IMR-90 (cell line): ENCODE measurements around the gene ALAD. TPM values are rescaled to one million over a fixed set of nuclear protein-coding genes. Genes with fewer than 3 reads are reported as not detected.

Source experiments
- ATAC-seq: fragments of 200-7000 bp; cut with Tn5 transposase; 2 replicates; pipeline ENCODE4 v1.9.1; 2020; ENCODE audit warnings: low read depth, mild to moderate bottlenecking, moderate library complexity
- BruUV-seq: library from RNA; stranded (reverse); fragments of 400-500 nt; replicated peaks from 2 replicates; lab custom pipeline; 2021; lab: Mats Ljungman, UMichigan
- CTCF ChIA-PET: fragments of 300-600 bp; formaldehyde crosslinking; extraction: SDS; loops from one replicate; lab custom pipeline; 2021; ENCODE audit warnings: antibody characterized with exemption; lab: Yijun Ruan, JAX
- POLR2A ChIA-PET: fragments of 300-600 bp; sonication (Branson Sonifier 250); formaldehyde crosslinking; loops from one replicate; lab custom pipeline; 2022; ENCODE audit warnings: antibody characterized with exemption; ENCODE audit not compliant: unreplicated experiment; lab: Charles Lee
- DNase-seq: peaks from one replicate; pipeline ENCODE4 v3.0.0; 2013
- H2AFZ ChIP-seq: replicated peaks from 2 replicates; pipeline ENCODE3; 2013; ENCODE audit warnings: low read length, mild to moderate bottlenecking; ENCODE audit not compliant: poor library complexity
- H2AK5ac ChIP-seq: 2 replicates; pipeline ENCODE4 v1.6.1; 2013; ENCODE audit warnings: low read depth, low read length, inconsistent platforms
- H2AK9ac ChIP-seq: replicated peaks from 2 replicates; pipeline ENCODE3; 2013; ENCODE audit warnings: mild to moderate bottlenecking, low read depth, low read length, moderate library complexity; ENCODE audit not compliant: poor library complexity
- H2BK120ac ChIP-seq: 2 replicates; pipeline ENCODE4 v1.6.1; 2013; ENCODE audit warnings: low read depth, low read length, inconsistent platforms
- H2BK15ac ChIP-seq: 3 replicates; pipeline ENCODE4 v1.6.1; 2013; ENCODE audit warnings: low read depth, low read length, inconsistent platforms
- H2BK20ac ChIP-seq: 2 replicates; pipeline ENCODE4 v1.6.1; 2013; ENCODE audit warnings: low read depth, mild to moderate bottlenecking, inconsistent platforms, low read length, moderate library complexity
- H2BK5ac ChIP-seq: 2 replicates; pipeline ENCODE4 v1.6.1; 2013; ENCODE audit warnings: mild to moderate bottlenecking, low read depth, low read length, inconsistent platforms; ENCODE audit not compliant: poor library complexity, severe bottlenecking
- H3K14ac ChIP-seq: replicated peaks from 2 replicates; pipeline ENCODE4 v1.6.1; 2013; ENCODE audit warnings: low read depth, low read length, inconsistent platforms
- H3K18ac ChIP-seq: 2 replicates; pipeline ENCODE4 v1.6.1; 2013; ENCODE audit warnings: low read depth, low read length, control low read depth
- H3K23ac ChIP-seq: 2 replicates; pipeline ENCODE4 v1.6.1; 2013; ENCODE audit warnings: low read depth, low read length, inconsistent platforms
- H3K27ac ChIP-seq: 2 replicates; pipeline ENCODE4 v1.5.1; 2013; ENCODE audit warnings: mild to moderate bottlenecking, control low read depth, low read length; ENCODE audit not compliant: insufficient read depth
- H3K27me3 ChIP-seq: 2 replicates; pipeline ENCODE4 v1.6.1; 2013; ENCODE audit warnings: low read length; ENCODE audit not compliant: control insufficient read depth, insufficient read depth
- H3K36me3 ChIP-seq: 2 replicates; pipeline ENCODE4 v1.6.1; 2013; ENCODE audit warnings: low read length, mixed read lengths; ENCODE audit not compliant: control insufficient read depth, insufficient read depth
- H3K4ac ChIP-seq: 2 replicates; pipeline ENCODE4 v1.6.1; 2013; ENCODE audit warnings: low read depth, low read length, inconsistent platforms
- H3K4me1 ChIP-seq: 2 replicates; pipeline ENCODE4 v1.6.1; 2013; ENCODE audit warnings: low read length, mixed read lengths; ENCODE audit not compliant: control insufficient read depth, insufficient read depth
- H3K4me2 ChIP-seq: 2 replicates; pipeline ENCODE4 v1.6.1; 2013; ENCODE audit warnings: low read depth, mild to moderate bottlenecking, control low read depth, low read length, moderate library complexity
- H3K4me3 ChIP-seq: 2 replicates; pipeline ENCODE4 v1.5.1; 2013; ENCODE audit warnings: low read depth, mild to moderate bottlenecking, control low read depth, low read length, moderate library complexity; ENCODE audit not compliant: insufficient read depth
- H3K56ac ChIP-seq: 2 replicates; pipeline ENCODE4 v1.6.1; 2013; ENCODE audit warnings: low read length, inconsistent platforms; ENCODE audit not compliant: insufficient read depth; ENCODE audit errors: extremely low read depth
- H3K79me1 ChIP-seq, 2 experiments: 2 replicates each; pipeline ENCODE4 v1.6.1; 2013; ENCODE audit warnings: low read length in 2 of 2, inconsistent platforms in 1 of 2, low read depth in 1 of 2
- H3K9ac ChIP-seq: 2 replicates; pipeline ENCODE4 v1.6.1; 2013; ENCODE audit warnings: low read depth, low read length, control low read depth
- H3K9me1 ChIP-seq: 2 replicates; pipeline ENCODE4 v1.6.1; 2013; ENCODE audit warnings: low read length, inconsistent platforms; ENCODE audit not compliant: insufficient read depth
- H3K9me3 ChIP-seq: 2 replicates; pipeline ENCODE4 v1.6.1; 2013; ENCODE audit warnings: low read length; ENCODE audit not compliant: control insufficient read depth, insufficient read depth
- H4K20me1 ChIP-seq: 2 replicates; pipeline ENCODE4 v1.6.1; 2013; ENCODE audit warnings: low read length, inconsistent platforms; ENCODE audit not compliant: insufficient read depth
- H4K5ac ChIP-seq: 2 replicates; pipeline ENCODE4 v1.6.1; 2013; ENCODE audit warnings: mild to moderate bottlenecking, low read depth, low read length, control low read depth
- H4K8ac ChIP-seq, 2 experiments: 2 replicates each; pipeline ENCODE4 v1.6.1; 2013; ENCODE audit warnings: low read depth in 2 of 2, low read length in 2 of 2, control low read depth in 1 of 2, inconsistent platforms in 1 of 2
- H4K91ac ChIP-seq: 2 replicates; pipeline ENCODE4 v1.6.1; 2013; ENCODE audit warnings: low read depth, low read length, inconsistent platforms; ENCODE audit not compliant: insufficient read depth
- BHLHE40 ChIP-seq: fragments of 150-350 bp; IDR thresholded peaks from 2 replicates; pipeline ENCODE4 v1.6.1; 2016; ENCODE audit warnings: mild to moderate bottlenecking, low read depth, low read length
- MAFK ChIP-seq: IDR thresholded peaks from 2 replicates; pipeline ENCODE4 v1.6.1; 2012; ENCODE audit warnings: low read depth, low read length, improper control_type of control experiment
- MXI1 ChIP-seq: IDR thresholded peaks from 2 replicates; pipeline ENCODE4 v1.6.1; 2012; ENCODE audit warnings: low read depth, mild to moderate bottlenecking, low read length, moderate library complexity, borderline replicate concordance
- NFE2L2 ChIP-seq: fragments of 150-350 bp; IDR thresholded peaks from 2 replicates; pipeline ENCODE4 v1.6.1; 2016; ENCODE audit warnings: low read depth, mild to moderate bottlenecking, low read length
- POLR2A ChIP-seq: IDR thresholded peaks from 2 replicates; pipeline ENCODE4 v1.6.1; 2012; ENCODE audit warnings: mild to moderate bottlenecking, low read depth, low read length
- RCOR1 ChIP-seq: IDR thresholded peaks from 2 replicates; pipeline ENCODE4 v1.6.1; 2012; ENCODE audit warnings: mild to moderate bottlenecking, low read length, improper control_type of control experiment; ENCODE audit not compliant: insufficient replicate concordance
- RFX5 ChIP-seq: IDR thresholded peaks from 2 replicates; pipeline ENCODE4 v1.8.0; 2012; ENCODE audit warnings: low read depth, mild to moderate bottlenecking, low read length, moderate library complexity
- SMC3 ChIP-seq: fragments of 150-350 bp; IDR thresholded peaks from 2 replicates; pipeline ENCODE4 v1.6.1; 2016; ENCODE audit warnings: low read depth, mild to moderate bottlenecking, antibody characterized with exemption, low read length, moderate library complexity
- WGBS, 2 experiments: methylation state at CpG; one replicate each; pipeline versions ENCODE4 v1.1.5 to v1.1.7; 2013; ENCODE audit warnings: missing lambda C conversion rate in 2 of 2; ENCODE audit not compliant: insufficient read length in 1 of 2; ENCODE audit errors: extremely low coverage in 2 of 2; 5-methylcytosine and 5-hydroxymethylcytosine counted together
- dilution Hi-C: fragments of 300-500 bp; cut with HindIII; formaldehyde crosslinking; loops from one replicate; pipeline ENCODE4 v1.14.3; 2018; ENCODE audit warnings: low sequenced_read_pairs; ENCODE audit not compliant: unreplicated experiment
- in situ Hi-C: fragments of 300-500 bp; cut with MboI; formaldehyde crosslinking; loops from 3 replicates; pipeline ENCODE4 v1.14.3; 2019; ENCODE audit warnings: low sequenced_read_pairs, inconsistent platforms, mixed read lengths
- intact Hi-C: fragments of 100-400 bp; cut with micrococcal nuclease; formaldehyde crosslinking; loops from 2 replicates; pipeline ENCODE4 v1.10.0; 2022
- polyA plus RNA-seq, 3 experiments: library from polyadenylated mRNA; depleted of rRNA; stranded (reverse); fragments of >200 nt; gene quantifications; 2 replicates each; pipeline ENCODE4 v1.2.3, GENCODE V29; 2012; ENCODE audit warnings: low replicate concordance in 1 of 3
- total RNA-seq: library from RNA; depleted of rRNA; stranded (reverse); fragments of >200 nt; gene quantifications from 2 replicates; pipeline ENCODE4 v1.2.3, GENCODE V29; 2012
- TF ChIP-seq, protein P1 (sequence below): conservative IDR thresholded peaks from 2 replicates; pipeline ENCODE4 v1.5.1; 2012; ENCODE audit warnings: mild to moderate bottlenecking, low read depth, low read length, improper control_type of control experiment
- TF ChIP-seq, protein P2 (sequence below): fragments of 150-350 bp; IDR thresholded peaks from 2 replicates; pipeline ENCODE4 v1.6.1; 2017; ENCODE audit warnings: mild to moderate bottlenecking, antibody characterized with exemption, low read length, low read depth

Gene ALAD
- total and polyA plus RNA-seq, 2 of the 4 experiments (the other 2 are of a cell fraction) = 11.1 to 15.6 TPM

DNA sequence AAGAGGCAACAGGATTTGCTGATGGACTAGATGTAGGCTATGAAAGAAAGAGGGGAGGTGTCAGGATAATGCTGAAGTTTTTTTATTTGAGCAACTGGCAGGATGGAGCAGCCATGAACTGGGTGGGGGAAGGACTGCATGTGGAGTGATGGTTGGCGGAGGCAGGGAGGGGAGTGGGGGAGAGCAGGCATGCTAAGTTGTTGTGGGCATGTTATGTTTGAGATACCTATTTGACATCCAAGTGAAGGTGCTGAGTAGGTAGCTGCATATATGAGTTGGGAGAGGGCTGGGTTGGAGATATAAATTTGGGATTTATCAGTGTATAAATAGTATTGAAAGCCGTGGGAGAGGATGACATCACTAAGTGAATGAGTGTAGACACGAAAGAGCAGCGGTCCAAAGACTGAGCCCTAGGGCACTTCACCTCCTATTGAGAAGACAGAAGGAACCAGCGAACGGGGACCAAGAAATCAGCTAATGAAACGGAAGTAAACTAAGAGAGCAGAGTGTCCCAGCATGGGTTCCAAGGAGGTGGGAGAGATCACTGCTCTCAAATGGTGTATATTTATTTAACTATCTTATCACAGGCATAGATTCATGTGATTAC is 44.3 kb downstream of the ALAD start:
- WGBS, 2 experiments = 50% methylated on average over 4 of the region's 7 CpGs; no CpG with 5 or more reads in 1 of the 2 experiments
- Histone ChIP-seq H4K8ac (no peak overlapping the region), H3K4me1 (no peaks in the 10 kb centered on the region), H3K79me1 (no peaks in the 10 kb centered on the region), H3K14ac (no peak overlapping the region), H2BK5ac (no peak overlapping the region), H4K91ac (no peak overlapping the region), H3K4me3 (no peak overlapping the region), H3K27ac (no peak overlapping the region), H3K23ac (no peak overlapping the region), H3K9me1 (peaks cover 3% of the 10 kb centered on the region; the same call in 1 of the 2 replicates), H3K9me3 (no peaks in the 10 kb centered on the region), H2BK120ac (no peak overlapping the region), H3K56ac (no peak overlapping the region), H2AFZ (no peak overlapping the region), H3K27me3 (peaks cover 59% of the 10 kb centered on the region), H4K20me1 (no peaks in the 10 kb centered on the region), H2AK9ac (no peak overlapping the region), H3K4ac (no peak overlapping the region), H3K4me2 (no peak overlapping the region), H3K18ac (no peak overlapping the region), H4K5ac (no peak overlapping the region), H3K9ac (no peak overlapping the region), H2BK15ac (no peak overlapping the region), H2AK5ac (no peak overlapping the region), H3K36me3 (no peaks in the 10 kb centered on the region), H2BK20ac (no peak overlapping the region)
- dilution Hi-C loops = no loop called here
- ATAC-seq = no peak
- ChIA-PET CTCF (no interaction called here), POLR2A (no interaction called here)
- intact Hi-C loops = no loop called here
- no peak for TF ChIP-seq MXI1
- no peak for TF ChIP-seq RFX5
- no peak for TF ChIP-seq SMC3
- no peak for TF ChIP-seq POLR2A
- TF ChIP-seq, protein P1, sequence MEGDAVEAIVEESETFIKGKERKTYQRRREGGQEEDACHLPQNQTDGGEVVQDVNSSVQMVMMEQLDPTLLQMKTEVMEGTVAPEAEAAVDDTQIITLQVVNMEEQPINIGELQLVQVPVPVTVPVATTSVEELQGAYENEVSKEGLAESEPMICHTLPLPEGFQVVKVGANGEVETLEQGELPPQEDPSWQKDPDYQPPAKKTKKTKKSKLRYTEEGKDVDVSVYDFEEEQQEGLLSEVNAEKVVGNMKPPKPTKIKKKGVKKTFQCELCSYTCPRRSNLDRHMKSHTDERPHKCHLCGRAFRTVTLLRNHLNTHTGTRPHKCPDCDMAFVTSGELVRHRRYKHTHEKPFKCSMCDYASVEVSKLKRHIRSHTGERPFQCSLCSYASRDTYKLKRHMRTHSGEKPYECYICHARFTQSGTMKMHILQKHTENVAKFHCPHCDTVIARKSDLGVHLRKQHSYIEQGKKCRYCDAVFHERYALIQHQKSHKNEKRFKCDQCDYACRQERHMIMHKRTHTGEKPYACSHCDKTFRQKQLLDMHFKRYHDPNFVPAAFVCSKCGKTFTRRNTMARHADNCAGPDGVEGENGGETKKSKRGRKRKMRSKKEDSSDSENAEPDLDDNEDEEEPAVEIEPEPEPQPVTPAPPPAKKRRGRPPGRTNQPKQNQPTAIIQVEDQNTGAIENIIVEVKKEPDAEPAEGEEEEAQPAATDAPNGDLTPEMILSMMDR = no peak
- TF ChIP-seq, protein P2, sequence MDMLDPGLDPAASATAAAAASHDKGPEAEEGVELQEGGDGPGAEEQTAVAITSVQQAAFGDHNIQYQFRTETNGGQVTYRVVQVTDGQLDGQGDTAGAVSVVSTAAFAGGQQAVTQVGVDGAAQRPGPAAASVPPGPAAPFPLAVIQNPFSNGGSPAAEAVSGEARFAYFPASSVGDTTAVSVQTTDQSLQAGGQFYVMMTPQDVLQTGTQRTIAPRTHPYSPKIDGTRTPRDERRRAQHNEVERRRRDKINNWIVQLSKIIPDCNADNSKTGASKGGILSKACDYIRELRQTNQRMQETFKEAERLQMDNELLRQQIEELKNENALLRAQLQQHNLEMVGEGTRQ = no peak
- TF ChIP-seq NFE2L2 = no peak
- TF ChIP-seq RCOR1 = no peak
- no peak for TF ChIP-seq BHLHE40
- no peak for TF ChIP-seq MAFK
- in situ Hi-C loops = no loop called here
- no TSS peak for BruUV-seq
- no peak for DNase-seq
